Tibial nerve (tissue), 4 donors: ENCODE data around the gene NUDT6. TPM values are rescaled to one million over a fixed set of nuclear protein-coding genes. Genes with fewer than 3 reads are reported as not detected.

Experiments used
- DNase-seq, 2 donors: peaks; one replicate each; pipeline ENCODE4 v3.0.0-alpha.2; 2019; ENCODE audit warnings: low spot score in 2 of 2
- H3K27ac ChIP-seq, 4 donors: fragments of 200-600 bp; sonication (generic) in 3 of 4; one replicate each; pipeline ENCODE4 v1.5.1; 2017 to 2019; ENCODE audit warnings: mild to moderate bottlenecking in 1 of 4
- H3K27me3 ChIP-seq, 2 donors: fragments of 200-600 bp; sonication (generic) in 1 of 2; one replicate each; pipeline versions ENCODE4 v1.5.1 to v1.6.0; 2017 to 2019
- H3K36me3 ChIP-seq, 3 donors: fragments of 200-600 bp; sonication (generic); one replicate each; pipeline ENCODE4 v1.5.1; 2018 to 2019
- H3K4me1 ChIP-seq, 4 donors: fragments of 200-600 bp; sonication (generic) in 3 of 4; one replicate each; pipeline ENCODE4 v1.5.1; 2017 to 2019
- H3K4me3 ChIP-seq, 4 donors: fragments of 200-600 bp; sonication (generic) in 3 of 4; one replicate each; pipeline ENCODE4 v1.5.1; 2017 to 2019; ENCODE audit warnings: mild to moderate bottlenecking in 1 of 4, moderate library complexity in 1 of 4
- H3K9me3 ChIP-seq, 4 donors: fragments of 200-600 bp; sonication (generic) in 3 of 4; one replicate each; pipeline ENCODE4 v1.5.1; 2017 to 2019
- CTCF ChIP-seq, 5 experiments: fragments of 200-600 bp in 3 of 5; fragments of 450-650 bp in 2 of 5; sonication (generic) in 3 of 5; IDR thresholded peaks; one replicate each; pipeline ENCODE4 v1.5.1; 2016 to 2019; ENCODE audit warnings: antibody characterized with exemption in 5 of 5, mild to moderate bottlenecking in 3 of 5, moderate library complexity in 2 of 5
- EP300 ChIP-seq, 2 donors: sonication (generic); formaldehyde crosslinking; IDR thresholded peaks; one replicate each; pipeline ENCODE4 v1.6.1; 2017; ENCODE audit warnings: antibody characterized with exemption in 2 of 2, mild to moderate bottlenecking in 1 of 2
- POLR2A ChIP-seq, 2 donors: fragments of 450-650 bp; IDR thresholded peaks; one replicate each; pipeline ENCODE4 v1.6.1; 2017; ENCODE audit warnings: antibody characterized with exemption in 2 of 2, mild to moderate bottlenecking in 2 of 2, moderate library complexity in 2 of 2
- WGBS, 2 donors: methylation state at CpG; one replicate each; pipeline ENCODE4 v1.1.5; 2018; 5-methylcytosine and 5-hydroxymethylcytosine counted together
- total RNA-seq, 4 donors: library from RNA; depleted of rRNA; stranded (reverse); fragments of >200 nt; gene quantifications; one replicate each; pipeline ENCODE4 v1.1.0, GENCODE V29; 2016

Gene NUDT6
- total RNA-seq, 4 donors from 2014 or later, result 8.7 to 20.1 (median 11.0) TPM

GRCh38 chr4:122930862-122931261 is 8.5 kb upstream of the NUDT6 start:
- Histone ChIP-seq H3K27me3 (no peaks in the 10 kb centered on the region), H3K9me3 (no peaks in the 10 kb centered on the region), H3K27ac (no peak overlapping the region), H3K4me3 (no peak overlapping the region), H3K36me3 (peaks cover 0 to 53% (median 0%) of the 10 kb centered on the region in 3 donors), H3K4me1 (peaks cover 0 to 2% (median 0%) of the 10 kb centered on the region in 4 donors)
- TF ChIP-seq CTCF (IDR thresholded peaks at IDR 0.05) (peak; percentile 43 to 70 (median 48)), EP300 (IDR thresholded peaks at IDR 0.05) (no peak)
- DNase-seq, result no peak

- H3K27me3 ChIP-seq, result no peaks in the 10 kb centered on the region
- H3K9me3 ChIP-seq, result no peaks in the 10 kb centered on the region
- no peak overlapping the region for H3K27ac ChIP-seq
- H3K4me1 ChIP-seq, result peaks cover 0 to 19% (median 5%) of the 10 kb centered on the region in 4 donors
- no peak for TF ChIP-seq EP300 (IDR thresholded peaks at IDR 0.05)
- TF ChIP-seq CTCF (IDR thresholded peaks at IDR 0.05), result no peak
- no peak for TF ChIP-seq POLR2A (IDR thresholded peaks at IDR 0.05)
- H3K36me3 ChIP-seq, result peaks cover 0 to 34% (median 0%) of the 10 kb centered on the region in 3 donors
- no peak for DNase-seq
- WGBS, 2 donors, result 86 to 92% methylated on average over 1 of the region's 1 CpG
- H3K4me3 ChIP-seq, result no peak overlapping the region
Observed at GRCh38 chr4:122928930-122929329, 6.5 kb upstream of the NUDT6 start.

GRCh38 chr4:122922877-122923511 is 597 bp upstream of the NUDT6 start:
- no peaks in the 10 kb centered on the region for H3K27me3 ChIP-seq
- TF ChIP-seq POLR2A (IDR thresholded peaks at IDR 0.05), result no peak
- TF ChIP-seq EP300 (IDR thresholded peaks at IDR 0.05), result no peak
- no peak for TF ChIP-seq CTCF (IDR thresholded peaks at IDR 0.05)
- H3K9me3 ChIP-seq, result no peaks in the 10 kb centered on the region
- H3K27ac ChIP-seq, result peak overlapping the region; percentile 56 to 79 (median 70)
- peak overlapping the region; percentile 71 to 93 (median 86) for H3K4me3 ChIP-seq
- no peaks in the 10 kb centered on the region for H3K36me3 ChIP-seq
- WGBS, 2 donors, result 0 to 1% methylated on average over 34 of the region's 34 CpGs
- peak; percentile 56 to 80 for DNase-seq
- peaks cover 0 to 37% (median 12%) of the 10 kb centered on the region in 4 donors for H3K4me1 ChIP-seq

GRCh38 chr4:122921300-122921699 is 1.1 kb downstream of the NUDT6 start:
- Histone ChIP-seq H3K27me3 (no peaks in the 10 kb centered on the region), H3K4me1 (peaks cover 0 to 37% (median 12%) of the 10 kb centered on the region in 4 donors), H3K36me3 (no peaks in the 10 kb centered on the region), H3K9me3 (no peaks in the 10 kb centered on the region), H3K4me3 (peak overlapping the region; percentile 71 to 93 (median 86)), H3K27ac (peak overlapping the region in 3 of 4 donors; percentile 67 to 79 (median 73))
- DNase-seq, result no peak
- WGBS, 2 donors, result 81 to 91% methylated on average over 5 of the region's 5 CpGs
- TF ChIP-seq CTCF (IDR thresholded peaks at IDR 0.05), result no peak
- no peak for TF ChIP-seq POLR2A (IDR thresholded peaks at IDR 0.05)
- no peak for TF ChIP-seq EP300 (IDR thresholded peaks at IDR 0.05)

GRCh38 chr4:122920473-122920872 is 1.9 kb downstream of the NUDT6 start:
- Histone ChIP-seq H3K4me3 (no peak overlapping the region), H3K9me3 (no peaks in the 10 kb centered on the region), H3K36me3 (peaks cover 0 to 6% (median 0%) of the 10 kb centered on the region in 3 donors), H3K27ac (no peak overlapping the region), H3K27me3 (no peaks in the 10 kb centered on the region), H3K4me1 (peaks cover 0 to 31% (median 12%) of the 10 kb centered on the region in 4 donors)
- DNase-seq, result no peak
- WGBS, 2 donors, result 83 to 89% methylated on average over 5 of the region's 5 CpGs
- TF ChIP-seq CTCF (IDR thresholded peaks at IDR 0.05) (no peak), EP300 (IDR thresholded peaks at IDR 0.05) (no peak), POLR2A (IDR thresholded peaks at IDR 0.05) (no peak)
